Type B pancreatic cell (in vitro differentiated cells): ENCODE data around the gene NBAS. TPM values are rescaled to one million over a fixed set of nuclear protein-coding genes. Genes with fewer than 3 reads are reported as not detected.

Experiments
- DNase-seq: peaks from one replicate; pipeline ENCODE4 v3.0.0; 2021; ENCODE audit warnings: mixed read lengths; ENCODE audit not compliant: unreplicated experiment; ENCODE audit errors: extremely low spot score
- H3K27ac Mint-ChIP-seq: 2 replicates; pipeline ENCODE4 v1.8.0; 2021; ENCODE audit warnings: mild to moderate bottlenecking, mixed read lengths
- H3K27me3 Mint-ChIP-seq: 2 replicates; pipeline ENCODE4 v1.8.0; 2021; ENCODE audit warnings: mixed read lengths
- H3K36me3 Mint-ChIP-seq: 2 replicates; pipeline ENCODE4 v1.8.0; 2021; ENCODE audit warnings: mixed read lengths
- H3K4me1 Mint-ChIP-seq: one replicate; pipeline ENCODE4 v1.8.0; 2021; ENCODE audit warnings: mixed read lengths; ENCODE audit not compliant: unreplicated experiment
- H3K4me3 Mint-ChIP-seq: 2 replicates; pipeline ENCODE4 v1.8.0; 2021; ENCODE audit warnings: mild to moderate bottlenecking, mixed read lengths
- H3K9me3 Mint-ChIP-seq: 2 replicates; pipeline ENCODE4 v1.8.0; 2021; ENCODE audit warnings: mixed read lengths
- CTCF ChIP-seq: fragments of 200-600 bp; sonication (generic); conservative IDR thresholded peaks from 2 replicates; pipeline ENCODE4 v1.5.0; 2021; ENCODE audit warnings: antibody characterized with exemption, mild to moderate bottlenecking
- total RNA-seq: library from RNA; stranded (reverse); gene quantifications from 2 replicates; pipeline ENCODE4 v1.2.1, GENCODE V29; 2021; ENCODE audit warnings: low replicate concordance

Gene NBAS
- total RNA-seq, 1 donor from 2014 or later, result 53.5 TPM

DNA sequence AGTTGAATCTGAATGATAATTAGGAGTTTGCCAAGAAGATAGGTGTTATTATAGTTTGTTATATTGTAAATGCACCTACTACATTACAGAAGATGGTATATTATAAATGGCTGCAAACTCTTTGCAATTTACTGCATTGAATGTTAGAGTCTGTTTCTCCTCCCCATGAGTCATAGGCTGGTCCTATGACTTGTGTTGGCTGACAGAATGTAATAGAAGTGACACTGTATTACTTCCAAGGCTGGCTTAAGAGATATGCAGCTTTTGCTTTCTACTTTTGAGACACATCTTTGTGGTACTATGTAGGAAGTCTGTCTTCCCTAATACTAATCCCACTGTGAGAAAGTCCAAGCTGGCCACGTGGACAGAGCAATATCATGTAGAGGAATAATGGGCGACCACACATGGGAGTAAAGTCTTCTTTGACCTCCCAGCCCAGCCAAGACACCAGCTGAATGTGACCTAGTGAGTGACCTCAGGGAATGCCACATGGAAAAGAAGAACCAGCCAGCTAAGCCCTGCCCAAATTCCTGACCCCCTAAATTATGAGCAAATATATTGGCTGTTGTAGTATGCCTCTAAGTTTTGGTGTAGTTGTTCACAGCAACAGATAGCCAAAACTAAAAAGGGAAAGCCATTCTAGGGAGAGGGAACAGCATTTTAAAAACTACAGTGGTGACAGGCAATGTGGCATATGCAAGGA lies 23.8 kb upstream of the NBAS start:
- Mint-ChIP-seq H3K4me3 (no peak overlapping the region), H3K27me3 (peaks cover 6% of the 10 kb centered on the region), H3K27ac (no peak overlapping the region), H3K9me3 (no peaks in the 10 kb centered on the region), H3K36me3 (no peaks in the 10 kb centered on the region), H3K4me1 (peaks cover 5% of the 10 kb centered on the region)
- no peak for TF ChIP-seq CTCF
- no peak for DNase-seq

DNA sequence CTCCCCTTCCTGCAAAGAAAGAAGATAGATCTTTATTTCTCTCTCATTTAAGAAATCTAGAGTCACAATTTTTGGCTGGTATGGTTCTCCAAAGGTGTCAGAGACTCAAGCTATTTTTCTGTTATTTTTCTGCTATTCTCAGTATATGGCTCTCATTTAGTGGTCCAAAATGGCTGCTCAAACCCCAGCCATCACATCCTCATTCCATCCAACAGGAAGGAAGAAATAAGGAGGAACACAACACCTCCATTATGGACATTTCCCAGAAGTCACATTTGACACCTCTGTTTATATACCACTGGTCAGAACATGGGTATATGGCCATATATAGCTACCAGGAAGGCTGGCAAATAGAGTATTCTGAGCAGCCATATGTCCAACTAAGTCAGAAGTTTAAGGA lies 23.2 kb upstream of the NBAS start:
- Mint-ChIP-seq H3K27me3 (peaks cover 6% of the 10 kb centered on the region), H3K4me3 (no peak overlapping the region), H3K27ac (no peak overlapping the region), H3K4me1 (peaks cover 3% of the 10 kb centered on the region), H3K9me3 (no peaks in the 10 kb centered on the region), H3K36me3 (no peaks in the 10 kb centered on the region)
- no peak for DNase-seq
- no peak for TF ChIP-seq CTCF

DNA sequence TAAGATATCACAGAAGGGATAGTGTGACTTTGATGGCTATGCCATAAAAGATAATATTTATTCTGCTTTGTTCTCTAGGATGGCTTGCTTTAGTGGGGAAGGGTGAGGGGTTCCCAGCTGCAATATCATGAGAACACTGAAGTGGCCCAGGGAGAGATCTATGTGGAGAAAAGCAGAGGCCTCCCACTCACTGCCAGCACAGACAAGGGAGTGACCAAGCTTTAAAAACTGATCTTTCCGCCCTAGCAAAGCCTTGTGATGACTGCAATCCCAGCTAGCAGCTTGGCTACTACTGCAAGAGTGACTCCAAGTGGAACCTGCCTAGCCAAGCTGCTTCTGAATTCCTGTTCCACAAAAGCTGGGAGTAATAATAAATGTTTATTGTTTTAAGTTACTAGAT lies 22.7 kb upstream of the NBAS start:
- Mint-ChIP-seq H3K27ac (no peak overlapping the region), H3K4me3 (no peak overlapping the region), H3K9me3 (no peaks in the 10 kb centered on the region), H3K36me3 (no peaks in the 10 kb centered on the region), H3K27me3 (peaks cover 6% of the 10 kb centered on the region), H3K4me1 (no peaks in the 10 kb centered on the region)
- no peak for DNase-seq
- TF ChIP-seq CTCF, result no peak

DNA sequence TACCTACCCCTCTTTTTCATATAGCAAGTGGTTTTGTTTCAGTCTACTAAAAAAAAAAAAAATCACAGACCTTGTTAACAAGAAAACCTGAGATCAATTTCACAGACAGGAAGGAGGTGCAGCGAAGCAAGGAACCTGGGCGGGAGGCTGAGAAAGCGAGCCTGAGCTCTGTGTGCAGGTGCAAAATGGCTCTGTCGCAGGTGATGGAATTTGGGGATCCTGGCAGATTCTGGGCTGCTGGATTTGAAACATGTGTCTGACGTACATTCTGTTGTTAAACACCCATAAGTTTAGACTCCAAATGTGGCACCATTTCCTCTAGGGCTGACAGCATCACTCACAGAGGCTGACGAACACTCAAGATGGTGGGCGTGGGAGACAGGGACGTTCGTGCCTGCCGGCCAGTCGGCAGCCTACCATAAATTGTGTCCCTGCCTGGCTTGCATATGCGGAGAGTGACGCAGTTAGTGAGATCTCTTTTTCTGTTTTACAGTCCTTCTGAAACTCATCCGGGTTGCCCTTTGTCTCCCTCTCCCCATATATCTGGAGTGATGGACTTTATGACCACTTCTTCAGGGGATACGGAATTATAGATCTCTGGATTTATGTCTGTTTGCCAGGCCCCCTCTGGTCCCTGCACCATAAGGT lies 21.7 kb upstream of the NBAS start:
- Mint-ChIP-seq H3K4me1 (no peaks in the 10 kb centered on the region), H3K36me3 (no peaks in the 10 kb centered on the region)
- no peak for DNase-seq

GRCh38 chr2:15580451-15580850 lies 19.3 kb upstream of the NBAS start:
- H3K36me3 Mint-ChIP-seq, result no peaks in the 10 kb centered on the region
- no peak overlapping the region for H3K4me3 Mint-ChIP-seq
- H3K27ac Mint-ChIP-seq, result no peak overlapping the region
- no peak for DNase-seq
- H3K27me3 Mint-ChIP-seq, result peaks cover 5% of the 10 kb centered on the region
- no peak for TF ChIP-seq CTCF
- H3K9me3 Mint-ChIP-seq, result no peaks in the 10 kb centered on the region
- no peaks in the 10 kb centered on the region for H3K4me1 Mint-ChIP-seq

More for the DNA sequence above, 21.7 kb upstream of the NBAS start:
- TF ChIP-seq CTCF, result no peak
- Mint-ChIP-seq H3K27ac (no peak overlapping the region), H3K9me3 (no peaks in the 10 kb centered on the region), H3K27me3 (peaks cover 6% of the 10 kb centered on the region), H3K4me3 (no peak overlapping the region)
